GM12865 (cell line): Measurements from ENCODE around the gene ZNF584.
"Not testable (repeated sequence)": the region's sequence is repeated elsewhere in the genome, so short reads cannot be mapped to it uniquely, and the experiment has no call there.

ENCODE experiments used
- DNase-seq: peaks from one replicate; pipeline ENCODE4 v3.0.0; 2010; ENCODE audit warnings: low read depth
- H3K4me3 ChIP-seq: 2 replicates; pipeline ENCODE4 v1.5.1; 2011; ENCODE audit warnings: mild to moderate bottlenecking, low read depth, low read length, control low read depth
- CTCF ChIP-seq: IDR thresholded peaks from 2 replicates; pipeline ENCODE4 v1.5.1; 2011; ENCODE audit warnings: low read length, control low read depth, low read depth, inconsistent platforms; ENCODE audit not compliant: insufficient read depth; ENCODE audit errors: missing control alignments

The ZNF584 gene

GRCh38 chr19:58439576-58440554 is 31.4 kb downstream of the ZNF584 start, which contains the start of gene ZNF132:
Gene ZNF132 (minus strand): TSS chr19:58440153. CDS start chr19:58439821, 332 bp downstream.
- H3K4me3 ChIP-seq: peak within 1 kb of the TSS; percentile 89
- no peak for TF ChIP-seq CTCF
- peak; percentile 99 for DNase-seq

- H3K4me3 ChIP-seq: peak overlapping the region; percentile 89
- no peak for TF ChIP-seq CTCF
- no peak for DNase-seq
Observed at GRCh38 chr19:58440556-58440955, 32.1 kb downstream of the ZNF584 start.

- not testable (repeated sequence) for H3K4me3 ChIP-seq, DNase-seq
Observed at GRCh38 chr19:58442986-58443385, 34.5 kb downstream of the ZNF584 start.

- not testable (repeated sequence) for H3K4me3 ChIP-seq, DNase-seq
Observed at GRCh38 chr19:58448860-58449259, 40.4 kb downstream of the ZNF584 start.

GRCh38 chr19:58449980-58450379 is 41.5 kb downstream of the ZNF584 start:
- not testable (repeated sequence) for DNase-seq, H3K4me3 ChIP-seq

- peak overlapping the region; percentile 91 for H3K4me3 ChIP-seq
- no peak for TF ChIP-seq CTCF
- no peak for DNase-seq
Observed at GRCh38 chr19:58450856-58451357, 42.5 kb downstream of the ZNF584 start.

- peak; percentile 97 for DNase-seq
- TF ChIP-seq CTCF: no peak
- H3K4me3 ChIP-seq: peak within 1 kb of the TSS; percentile 91
Observed at GRCh38 chr19:58451358-58452101, 43.1 kb downstream of the ZNF584 start, which contains the start of gene ZNF324B. Gene ZNF324B (plus strand): TSS chr19:58451622. CDS start chr19:58453702, 2,080 bp downstream.

- DNase-seq: no peak
- no peak for TF ChIP-seq CTCF
- H3K4me3 ChIP-seq: no peak overlapping the region
Observed at GRCh38 chr19:58453743-58454142, 45.3 kb downstream of the ZNF584 start.
